ENCODE data around the gene CD27.
"Not testable (repeated sequence)": the region's sequence is repeated elsewhere in the genome, so short reads cannot be mapped to it uniquely, and the experiment has no call there.

The CD27 gene

DNA sequence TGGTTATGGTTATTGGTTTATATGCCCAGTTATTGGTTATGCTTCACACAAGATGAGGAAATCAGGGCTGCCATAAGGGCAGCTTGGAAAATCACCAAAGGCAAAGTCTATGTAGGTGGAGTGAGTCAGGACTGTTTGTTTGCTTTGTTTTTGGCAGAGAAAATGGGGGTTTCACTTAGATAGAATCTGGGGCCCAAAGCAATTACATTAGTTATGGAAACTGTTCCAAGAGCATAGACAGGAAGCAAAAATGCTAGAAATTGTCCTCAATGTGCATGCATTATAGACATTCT lies 23.5 kb downstream of the CD27 start:
- Histone ChIP-seq H3K9me3 (ENCODE audit: control insufficient read depth in 5 of 5, low read length in 5 of 5) (no peaks in the 10 kb centered on the region), H3K4me1 (ENCODE audit: control insufficient read depth in 5 of 5, insufficient read depth in 5 of 5, low read length in 5 of 5) (peaks cover 4 to 26% (median 21%) of the 10 kb centered on the region in 5 donors), H3K36me3 (ENCODE audit: control insufficient read depth in 5 of 5, insufficient read depth in 5 of 5, low read length in 5 of 5) (peaks cover 3 to 29% (median 21%) of the 10 kb centered on the region in 5 donors), H3K27me3 (ENCODE audit: control insufficient read depth in 5 of 5, insufficient read depth in 4 of 5, low read length in 5 of 5) (no peaks in the 10 kb centered on the region), H3K4me3 (ENCODE audit: low read depth in 1 of 5, low read length in 5 of 5) (no peak overlapping the region), H3K27ac (ENCODE audit: low read depth, low read length) (no peak overlapping the region), H3K9ac (ENCODE audit: low read length in 5 of 5) (no peak overlapping the region)

DNA sequence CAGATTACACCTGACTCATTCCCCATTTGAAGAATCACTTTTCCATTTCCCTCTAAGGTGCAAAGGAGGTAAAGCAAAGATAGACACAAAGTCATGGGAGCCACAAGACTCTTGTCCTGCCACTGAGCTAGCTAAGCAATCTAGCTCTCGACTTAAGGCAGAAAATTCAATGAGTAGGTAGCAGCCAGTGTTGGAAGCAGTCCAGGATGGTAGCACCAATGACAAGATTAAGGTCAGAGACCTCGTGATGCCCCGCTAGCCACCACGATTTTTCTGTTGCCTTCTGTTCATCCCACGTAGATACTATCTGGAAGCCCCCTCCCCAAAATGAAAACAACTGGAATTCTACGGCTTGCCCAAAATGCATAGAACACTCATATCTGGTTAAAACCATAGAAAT lies 24.3 kb downstream of the CD27 start:
- peak overlapping the region in 1 of 5 donors; percentile 75 for H3K4me3 ChIP-seq (ENCODE audit: low read depth in 1 of 5, low read length in 5 of 5)
- no peaks in the 10 kb centered on the region for H3K9me3 ChIP-seq (ENCODE audit: control insufficient read depth in 5 of 5, low read length in 5 of 5)
- no peak overlapping the region for H3K27ac ChIP-seq (ENCODE audit: low read depth, low read length)
- no peaks in the 10 kb centered on the region for H3K27me3 ChIP-seq (ENCODE audit: control insufficient read depth in 5 of 5, insufficient read depth in 4 of 5, low read length in 5 of 5)
- H3K9ac ChIP-seq (ENCODE audit: low read length in 5 of 5) = no peak overlapping the region
- H3K36me3 ChIP-seq (ENCODE audit: control insufficient read depth in 5 of 5, insufficient read depth in 5 of 5, low read length in 5 of 5) = peaks cover 0 to 21% (median 14%) of the 10 kb centered on the region in 5 donors
- H3K4me1 ChIP-seq (ENCODE audit: control insufficient read depth in 5 of 5, insufficient read depth in 5 of 5, low read length in 5 of 5) = peaks cover 4 to 23% (median 20%) of the 10 kb centered on the region in 5 donors

- peak overlapping the region; percentile 55 for H3K27ac ChIP-seq (ENCODE audit: low read depth, low read length)
- peak overlapping the region in 4 of 5 donors; percentile 40 to 84 (median 69) for H3K9ac ChIP-seq (ENCODE audit: low read length in 5 of 5)
- peaks cover 0 to 14% (median 7%) of the 10 kb centered on the region in 5 donors for H3K36me3 ChIP-seq (ENCODE audit: control insufficient read depth in 5 of 5, insufficient read depth in 5 of 5, low read length in 5 of 5)
- no peaks in the 10 kb centered on the region for H3K9me3 ChIP-seq (ENCODE audit: control insufficient read depth in 5 of 5, low read length in 5 of 5)
- H3K27me3 ChIP-seq (ENCODE audit: control insufficient read depth in 5 of 5, insufficient read depth in 4 of 5, low read length in 5 of 5) = no peaks in the 10 kb centered on the region
- H3K4me1 ChIP-seq (ENCODE audit: control insufficient read depth in 5 of 5, insufficient read depth in 5 of 5, low read length in 5 of 5) = peaks cover 4 to 23% (median 19%) of the 10 kb centered on the region in 5 donors
- peak overlapping the region; percentile 70 to 91 (median 82) for H3K4me3 ChIP-seq (ENCODE audit: low read depth in 1 of 5, low read length in 5 of 5)
These were observed 25.0 kb downstream of the CD27 start for GRCh38 chr12:6469609-6470374.

DNA sequence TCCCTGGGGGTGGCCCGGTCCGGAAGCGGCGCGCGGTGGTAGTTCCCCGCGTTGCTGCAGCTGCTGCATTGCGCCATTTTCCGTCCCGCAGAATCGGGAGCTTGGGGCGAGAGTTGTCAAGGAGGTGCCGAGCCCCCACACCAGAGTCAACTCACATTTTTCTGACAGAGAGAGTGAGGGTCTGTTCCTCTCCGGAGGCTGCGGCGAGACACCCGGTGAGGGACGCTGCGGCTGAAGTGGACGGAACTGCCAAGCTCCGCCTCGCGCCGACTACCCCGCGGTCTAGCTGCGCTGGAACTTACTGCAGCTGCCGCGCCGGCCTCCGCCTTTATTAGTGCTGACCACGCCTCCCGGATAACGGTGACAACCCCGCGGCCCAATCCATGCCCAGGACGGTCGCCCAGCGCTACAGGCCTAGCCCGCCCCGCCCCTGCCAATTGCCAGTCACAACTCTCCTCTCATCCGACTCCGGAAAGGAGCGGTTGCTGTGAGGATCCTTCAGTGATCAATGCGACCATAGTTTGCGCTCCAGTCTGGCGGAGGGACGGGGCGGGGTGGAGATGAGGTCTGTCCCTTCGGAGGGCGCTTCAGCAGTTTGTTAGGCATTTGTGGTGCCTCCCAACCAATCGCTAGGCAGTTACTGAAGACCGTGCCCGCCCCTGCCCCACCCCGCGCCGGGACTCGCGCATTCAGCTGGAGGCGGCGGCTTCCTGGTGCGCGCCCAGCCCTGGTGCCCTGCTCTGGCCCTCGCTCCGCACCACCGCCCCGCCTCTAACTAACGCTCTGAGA lies 25.8 kb downstream of the CD27 start, which contains the start of gene VAMP1:
VAMP1 (minus strand) TSS at position 303 of the 789 bp plus-strand sequence; CDS start at position 157, 146 bp downstream.
- H3K9me3 ChIP-seq (ENCODE audit: control insufficient read depth in 5 of 5, low read length in 5 of 5) = no peaks in the 10 kb centered on the region
- H3K27ac ChIP-seq (ENCODE audit: low read depth, low read length) = peak within 1 kb of the TSS; percentile 55
- H3K4me1 ChIP-seq (ENCODE audit: control insufficient read depth in 5 of 5, insufficient read depth in 5 of 5, low read length in 5 of 5) = peaks cover 4 to 23% (median 19%) of the 10 kb centered on the region in 5 donors
- no peaks in the 10 kb centered on the region for H3K27me3 ChIP-seq (ENCODE audit: control insufficient read depth in 5 of 5, insufficient read depth in 4 of 5, low read length in 5 of 5)
- H3K36me3 ChIP-seq (ENCODE audit: control insufficient read depth in 5 of 5, insufficient read depth in 5 of 5, low read length in 5 of 5) = peaks cover 0 to 9% (median 5%) of the 10 kb centered on the region in 5 donors
- peak within 1 kb of the TSS; percentile 75 to 91 (median 83) for H3K4me3 ChIP-seq (ENCODE audit: low read depth in 1 of 5, low read length in 5 of 5)
- H3K9ac ChIP-seq (ENCODE audit: low read length in 5 of 5) = peak within 1 kb of the TSS in 4 of 5 donors; percentile 40 to 84 (median 72)

- peaks cover 4 to 23% (median 19%) of the 10 kb centered on the region in 5 donors for H3K4me1 ChIP-seq (ENCODE audit: control insufficient read depth in 5 of 5, insufficient read depth in 5 of 5, low read length in 5 of 5)
- H3K27ac ChIP-seq (ENCODE audit: low read depth, low read length) = no peak overlapping the region
- no peaks in the 10 kb centered on the region for H3K36me3 ChIP-seq (ENCODE audit: control insufficient read depth in 5 of 5, insufficient read depth in 5 of 5, low read length in 5 of 5)
- no peaks in the 10 kb centered on the region for H3K9me3 ChIP-seq (ENCODE audit: control insufficient read depth in 5 of 5, low read length in 5 of 5)
- H3K27me3 ChIP-seq (ENCODE audit: control insufficient read depth in 5 of 5, insufficient read depth in 4 of 5, low read length in 5 of 5) = no peaks in the 10 kb centered on the region
- no peak overlapping the region for H3K9ac ChIP-seq (ENCODE audit: low read length in 5 of 5)
- no peak overlapping the region for H3K4me3 ChIP-seq (ENCODE audit: low read depth in 1 of 5, low read length in 5 of 5)
These were observed 27.2 kb downstream of the CD27 start for GRCh38 chr12:6471989-6472360.

- Histone ChIP-seq H3K9me3 (ENCODE audit: control insufficient read depth in 5 of 5, low read length in 5 of 5) (no peaks in the 10 kb centered on the region), H3K27ac (ENCODE audit: low read depth, low read length) (no peak overlapping the region), H3K4me3 (ENCODE audit: low read depth in 1 of 5, low read length in 5 of 5) (no peak overlapping the region), H3K4me1 (ENCODE audit: control insufficient read depth in 5 of 5, insufficient read depth in 5 of 5, low read length in 5 of 5) (peaks cover 4 to 23% (median 19%) of the 10 kb centered on the region in 5 donors), H3K9ac (ENCODE audit: low read length in 5 of 5) (no peak overlapping the region), H3K27me3 (ENCODE audit: control insufficient read depth in 5 of 5, insufficient read depth in 4 of 5, low read length in 5 of 5) (no peaks in the 10 kb centered on the region), H3K36me3 (ENCODE audit: control insufficient read depth in 5 of 5, insufficient read depth in 5 of 5, low read length in 5 of 5) (no peaks in the 10 kb centered on the region)
These were observed 27.7 kb downstream of the CD27 start for GRCh38 chr12:6472491-6472890.

DNA sequence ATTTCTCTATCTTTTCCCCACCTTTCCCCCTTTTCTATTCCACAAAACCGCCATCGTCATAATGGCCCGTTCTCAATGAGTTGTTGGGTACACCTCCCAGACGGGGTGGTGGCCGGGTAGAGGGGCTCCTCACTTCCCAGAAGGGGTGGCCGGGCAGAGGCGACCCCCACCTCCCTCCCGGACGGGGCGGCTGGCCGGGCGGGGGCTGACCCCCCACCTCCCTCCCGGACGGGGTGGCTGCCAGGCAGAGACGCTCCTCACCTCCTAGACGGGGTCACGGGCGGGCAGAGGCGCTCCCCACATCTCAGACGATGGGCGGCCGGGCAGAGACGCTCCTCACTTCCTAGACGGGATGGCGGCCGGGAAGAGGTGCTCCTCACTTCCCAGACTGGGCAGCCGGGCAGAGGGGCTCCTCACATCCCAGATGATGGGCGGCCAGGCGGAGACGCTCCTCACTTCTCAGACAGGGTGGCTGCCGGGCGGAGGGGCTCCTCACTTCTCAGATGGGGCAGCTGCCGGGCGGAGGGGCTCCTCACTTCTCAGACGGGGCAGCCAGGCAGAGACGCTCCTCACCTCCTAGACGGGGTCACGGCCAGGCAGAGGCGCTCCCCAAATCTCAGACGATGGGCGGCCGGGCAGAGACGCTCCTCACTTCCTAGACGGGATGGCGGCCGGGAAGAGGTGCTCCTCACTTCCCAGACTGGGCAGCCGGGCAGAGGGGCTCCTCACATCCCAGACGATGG lies 30.6 kb downstream of the CD27 start:
- H3K9ac ChIP-seq (ENCODE audit: low read length in 5 of 5); H3K27me3 ChIP-seq (ENCODE audit: control insufficient read depth in 5 of 5, insufficient read depth in 4 of 5, low read length in 5 of 5); H3K36me3 ChIP-seq (ENCODE audit: control insufficient read depth in 5 of 5, insufficient read depth in 5 of 5, low read length in 5 of 5); H3K9me3 ChIP-seq (ENCODE audit: control insufficient read depth in 5 of 5, low read length in 5 of 5); H3K4me1 ChIP-seq (ENCODE audit: control insufficient read depth in 5 of 5, insufficient read depth in 5 of 5, low read length in 5 of 5); H3K4me3 ChIP-seq (ENCODE audit: low read depth in 1 of 5, low read length in 5 of 5); H3K27ac ChIP-seq (ENCODE audit: low read depth, low read length): not testable (repeated sequence)

DNA sequence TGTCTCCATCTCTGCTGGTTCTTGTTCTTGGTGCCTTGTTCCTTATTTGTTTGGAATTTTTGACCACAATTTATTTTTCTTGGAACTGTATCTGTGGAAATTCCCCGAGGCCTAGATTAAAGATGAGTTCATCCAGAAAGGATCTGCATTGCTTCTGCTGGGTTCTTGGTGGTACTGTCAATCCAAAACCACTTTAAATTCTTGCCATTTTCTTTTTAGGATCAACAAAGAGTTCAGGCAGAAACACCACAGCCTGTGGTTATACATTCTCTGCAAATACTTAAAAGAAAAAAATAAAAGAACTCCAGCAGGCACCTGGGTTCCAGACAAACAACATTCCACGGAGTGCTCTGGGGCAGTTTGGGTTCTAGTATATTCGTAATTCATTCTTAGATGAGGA lies 31.7 kb downstream of the CD27 start:
- no peak overlapping the region for H3K27ac ChIP-seq (ENCODE audit: low read depth, low read length)
- no peaks in the 10 kb centered on the region for H3K4me1 ChIP-seq (ENCODE audit: control insufficient read depth in 5 of 5, insufficient read depth in 5 of 5, low read length in 5 of 5)
- no peaks in the 10 kb centered on the region for H3K9me3 ChIP-seq (ENCODE audit: control insufficient read depth in 5 of 5, low read length in 5 of 5)
- H3K36me3 ChIP-seq (ENCODE audit: control insufficient read depth in 5 of 5, insufficient read depth in 5 of 5, low read length in 5 of 5) = no peaks in the 10 kb centered on the region
- H3K9ac ChIP-seq (ENCODE audit: low read length in 5 of 5) = no peak overlapping the region
- H3K27me3 ChIP-seq (ENCODE audit: control insufficient read depth in 5 of 5, insufficient read depth in 4 of 5, low read length in 5 of 5) = peaks cover 0 to 9% (median 3%) of the 10 kb centered on the region in 5 donors
- no peak overlapping the region for H3K4me3 ChIP-seq (ENCODE audit: low read depth in 1 of 5, low read length in 5 of 5)

- H3K4me3 ChIP-seq (ENCODE audit: low read depth in 1 of 5, low read length in 5 of 5); H3K36me3 ChIP-seq (ENCODE audit: control insufficient read depth in 5 of 5, insufficient read depth in 5 of 5, low read length in 5 of 5); H3K27ac ChIP-seq (ENCODE audit: low read depth, low read length); H3K9ac ChIP-seq (ENCODE audit: low read length in 5 of 5); H3K27me3 ChIP-seq (ENCODE audit: control insufficient read depth in 5 of 5, insufficient read depth in 4 of 5, low read length in 5 of 5); H3K4me1 ChIP-seq (ENCODE audit: control insufficient read depth in 5 of 5, insufficient read depth in 5 of 5, low read length in 5 of 5); H3K9me3 ChIP-seq (ENCODE audit: control insufficient read depth in 5 of 5, low read length in 5 of 5): not testable (repeated sequence)
These were observed 33.0 kb downstream of the CD27 start for GRCh38 chr12:6477601-6478377.

All from subcutaneous abdominal adipose tissue (tissue), 5 donors.